GM18508 (cell line): ENCODE results near the gene AHCY.
"Not testable (repeated sequence)": the region's sequence is repeated elsewhere in the genome, so short reads cannot be mapped to it uniquely, and the experiment has no call there.

Source experiments
- ATAC-seq: cut with Tn5 transposase; IDR thresholded peaks from one replicate; pipeline ENCODE4 v1.9.1; 2021; ENCODE audit warnings: moderate number of reproducible peaks; ENCODE audit not compliant: insufficient read depth, unreplicated experiment

AHCY gene

GRCh38 chr20:34263468-34263867 is 39.7 kb downstream of the AHCY start:
- not testable (repeated sequence) for ATAC-seq

GRCh38 chr20:34262488-34263288 is 40.5 kb downstream of the AHCY start:
- no peak for ATAC-seq

GRCh38 chr20:34260208-34260942 is 42.8 kb downstream of the AHCY start:
- ATAC-seq = no peak

- ATAC-seq = no peak
Observed at GRCh38 chr20:34256629-34257124, 46.5 kb downstream of the AHCY start.

- ATAC-seq = no peak
Observed at GRCh38 chr20:34254979-34255378, 48.2 kb downstream of the AHCY start.

- ATAC-seq = not testable (repeated sequence)
Observed at GRCh38 chr20:34252431-34253086, 50.6 kb downstream of the AHCY start.

- no peak for ATAC-seq
Observed at GRCh38 chr20:34251619-34252018, 51.5 kb downstream of the AHCY start.

- no peak for ATAC-seq
Observed at GRCh38 chr20:34250005-34250404, 53.1 kb downstream of the AHCY start.

- ATAC-seq = no peak
Observed at GRCh38 chr20:34249291-34249690, 53.9 kb downstream of the AHCY start.

- no peak for ATAC-seq
Observed at GRCh38 chr20:34246126-34246626, 57.0 kb downstream of the AHCY start.

GRCh38 chr20:34243377-34243776 is 59.8 kb downstream of the AHCY start:
- no peak for ATAC-seq

GRCh38 chr20:34242879-34243278 is 60.3 kb downstream of the AHCY start:
- ATAC-seq = no peak

GRCh38 chr20:34242015-34242414 is 61.1 kb downstream of the AHCY start:
- not testable (repeated sequence) for ATAC-seq

- no peak for ATAC-seq
Observed at GRCh38 chr20:34240693-34241615, 62.2 kb downstream of the AHCY start, which contains the start of gene ASIP. Gene ASIP (plus strand): TSS chr20:34241423. CDS start chr20:34260375, 18,952 bp downstream.

- no peak for ATAC-seq
Observed at GRCh38 chr20:34240121-34240520, 63.0 kb downstream of the AHCY start.

- no peak for ATAC-seq
Observed at GRCh38 chr20:34237942-34238341, 65.2 kb downstream of the AHCY start.

GRCh38 chr20:34235875-34236274 is 67.3 kb downstream of the AHCY start:
- no peak for ATAC-seq

- ATAC-seq = no peak
Observed at GRCh38 chr20:34233687-34234086, 69.5 kb downstream of the AHCY start.

GRCh38 chr20:34232494-34233087 is 70.6 kb downstream of the AHCY start:
- no peak for ATAC-seq
